NB4 (cell line): ENCODE measurements around the gene CAMK4.
"Not testable (repeated sequence)": the region's sequence is repeated elsewhere in the genome, so short reads cannot be mapped to it uniquely, and the experiment has no call there.

Experiments
- DNase-seq: peaks from one replicate; pipeline ENCODE4 v3.0.0; 2010; ENCODE audit warnings: low read depth
- H3K4me3 ChIP-seq: one replicate; pipeline ENCODE4 v1.5.1; 2011; ENCODE audit warnings: mild to moderate bottlenecking, low read depth, low read length, moderate library complexity
- MYC ChIP-seq: IDR thresholded peaks from 2 replicates; pipeline ENCODE4 v1.6.1; 2011; ENCODE audit warnings: low read depth, low read length
- POLR2A ChIP-seq: IDR thresholded peaks from 2 replicates; pipeline ENCODE4 v1.6.1; 2011; ENCODE audit warnings: mild to moderate bottlenecking; ENCODE audit not compliant: insufficient read length; ENCODE audit errors: extremely low read depth
- TF ChIP-seq, protein P1 (sequence below): IDR thresholded peaks from one replicate; pipeline ENCODE4 v1.5.1; 2012; ENCODE audit warnings: low read depth, low read length
- TF ChIP-seq, protein P2 (sequence below): IDR thresholded peaks from 2 replicates; pipeline ENCODE4 v1.6.1; 2011; ENCODE audit warnings: low read depth, low read length

The CAMK4 gene

DNA sequence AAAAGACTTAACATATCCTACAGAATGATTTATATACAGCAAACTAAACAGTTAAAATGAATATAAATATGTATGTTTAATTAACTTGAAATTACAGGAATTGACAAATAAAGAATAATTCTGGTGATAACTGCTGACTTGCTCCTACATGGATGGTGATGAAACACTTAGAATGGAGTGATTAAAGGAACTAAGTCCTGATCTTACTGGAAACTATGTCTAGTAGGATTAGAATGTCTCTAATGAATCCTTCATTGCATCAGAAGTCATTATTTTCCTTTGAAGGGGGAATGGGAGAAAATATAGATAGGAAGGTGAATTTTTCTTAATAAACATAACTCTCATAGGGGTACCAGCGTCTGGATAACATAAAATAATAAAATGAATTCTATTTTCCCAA, 77.1 kb downstream of the CAMK4 start:
- no peak for TF ChIP-seq POLR2A
- TF ChIP-seq, protein P1, sequence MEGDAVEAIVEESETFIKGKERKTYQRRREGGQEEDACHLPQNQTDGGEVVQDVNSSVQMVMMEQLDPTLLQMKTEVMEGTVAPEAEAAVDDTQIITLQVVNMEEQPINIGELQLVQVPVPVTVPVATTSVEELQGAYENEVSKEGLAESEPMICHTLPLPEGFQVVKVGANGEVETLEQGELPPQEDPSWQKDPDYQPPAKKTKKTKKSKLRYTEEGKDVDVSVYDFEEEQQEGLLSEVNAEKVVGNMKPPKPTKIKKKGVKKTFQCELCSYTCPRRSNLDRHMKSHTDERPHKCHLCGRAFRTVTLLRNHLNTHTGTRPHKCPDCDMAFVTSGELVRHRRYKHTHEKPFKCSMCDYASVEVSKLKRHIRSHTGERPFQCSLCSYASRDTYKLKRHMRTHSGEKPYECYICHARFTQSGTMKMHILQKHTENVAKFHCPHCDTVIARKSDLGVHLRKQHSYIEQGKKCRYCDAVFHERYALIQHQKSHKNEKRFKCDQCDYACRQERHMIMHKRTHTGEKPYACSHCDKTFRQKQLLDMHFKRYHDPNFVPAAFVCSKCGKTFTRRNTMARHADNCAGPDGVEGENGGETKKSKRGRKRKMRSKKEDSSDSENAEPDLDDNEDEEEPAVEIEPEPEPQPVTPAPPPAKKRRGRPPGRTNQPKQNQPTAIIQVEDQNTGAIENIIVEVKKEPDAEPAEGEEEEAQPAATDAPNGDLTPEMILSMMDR = no peak
- TF ChIP-seq, protein P2, sequence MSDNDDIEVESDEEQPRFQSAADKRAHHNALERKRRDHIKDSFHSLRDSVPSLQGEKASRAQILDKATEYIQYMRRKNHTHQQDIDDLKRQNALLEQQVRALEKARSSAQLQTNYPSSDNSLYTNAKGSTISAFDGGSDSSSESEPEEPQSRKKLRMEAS = no peak
- no peak for TF ChIP-seq MYC
- DNase-seq = no peak
- no peak overlapping the region for H3K4me3 ChIP-seq

GRCh38 chr5:111302043-111302442, 77.9 kb downstream of the CAMK4 start:
- H3K4me3 ChIP-seq, DNase-seq: not testable (repeated sequence)

DNA sequence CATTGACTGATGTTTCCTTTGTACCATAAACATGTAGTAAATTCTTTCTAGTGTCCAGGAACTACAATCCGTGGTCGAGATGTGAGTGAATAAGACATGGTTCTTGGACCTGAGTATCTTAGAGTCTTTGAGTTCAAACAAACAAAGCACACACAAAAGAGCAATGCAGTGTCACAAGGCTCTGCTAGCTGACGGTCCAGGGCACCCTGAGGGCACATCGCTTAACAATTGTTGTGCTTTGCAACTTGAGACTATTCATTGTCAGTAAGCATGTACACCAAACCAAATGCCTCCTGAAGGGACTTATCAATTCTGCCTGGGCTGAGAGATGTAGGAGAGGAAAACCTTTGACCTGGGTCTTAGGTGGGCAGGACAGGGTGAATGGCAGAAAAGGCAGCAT, 84.8 kb downstream of the CAMK4 start:
- no peak for DNase-seq
- TF ChIP-seq, protein P2 = no peak
- no peak overlapping the region for H3K4me3 ChIP-seq

DNA sequence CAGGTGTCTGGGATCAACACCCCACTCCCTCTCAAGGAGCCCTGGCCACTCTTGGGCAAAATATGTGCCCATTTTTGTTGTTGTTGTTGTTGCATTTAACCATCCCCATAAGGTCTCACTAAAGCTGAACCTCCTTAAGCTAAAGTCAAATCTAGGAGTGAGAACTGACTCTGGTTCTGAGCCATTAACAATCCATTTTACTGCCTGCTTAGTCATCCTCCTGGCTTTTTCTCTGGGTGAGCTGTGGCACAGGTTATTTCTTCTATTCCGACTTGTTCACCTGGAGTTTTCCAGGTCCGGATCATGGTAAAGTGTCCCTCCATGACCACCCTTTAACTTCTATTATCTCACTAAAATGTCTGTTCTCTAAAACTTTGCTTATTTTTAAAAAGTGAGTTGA, 85.2 kb downstream of the CAMK4 start:
- H3K4me3 ChIP-seq = no peak overlapping the region
- DNase-seq = no peak
- no peak for TF ChIP-seq MYC
- TF ChIP-seq, protein P1 = no peak
- no peak for TF ChIP-seq POLR2A
- TF ChIP-seq, protein P2 = no peak

DNA sequence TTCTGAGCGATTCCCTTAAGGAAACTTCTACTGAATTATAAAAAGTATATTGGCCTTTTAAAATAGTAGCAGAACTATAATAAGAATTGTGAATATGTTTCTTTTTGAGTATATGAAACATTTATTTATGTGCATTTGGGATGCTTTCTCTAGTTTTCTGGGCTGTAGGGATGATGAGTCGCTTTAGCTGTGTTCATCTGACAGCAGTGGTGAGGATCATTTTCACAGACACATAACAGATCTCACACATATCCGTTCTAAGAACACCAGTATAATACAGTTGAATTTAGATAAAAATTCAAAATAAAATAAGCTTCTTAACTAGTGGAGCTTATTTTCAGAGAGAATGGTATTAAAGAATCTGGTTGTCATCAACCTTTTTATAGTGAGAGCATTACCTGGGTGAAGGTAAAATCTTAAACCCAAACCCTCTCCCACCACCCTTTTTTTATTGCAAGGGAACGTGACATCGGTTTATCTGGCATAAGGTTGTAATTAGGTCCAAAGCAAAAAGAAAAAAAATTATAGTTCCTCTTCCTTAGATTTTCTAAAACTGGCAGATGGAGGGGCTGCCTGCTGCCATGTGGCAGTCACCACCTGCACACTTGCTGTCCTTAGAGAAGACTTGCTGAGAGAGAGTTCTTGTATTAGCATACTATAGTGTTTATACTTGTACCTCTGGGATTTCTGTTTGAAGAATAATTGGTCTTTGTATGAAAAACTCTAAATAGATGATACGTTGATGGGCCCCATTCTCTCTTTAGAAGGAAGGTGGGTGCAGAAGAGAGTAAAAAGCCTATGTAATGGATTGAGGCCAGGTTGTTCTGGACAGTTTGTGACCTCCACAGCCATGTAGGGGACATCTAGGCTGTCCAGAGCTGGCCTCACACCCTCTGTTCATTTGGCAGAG, 86.8 kb downstream of the CAMK4 start:
- no peak for DNase-seq
- H3K4me3 ChIP-seq = no peak overlapping the region
- TF ChIP-seq, protein P2 = no peak
- no peak for TF ChIP-seq MYC

GRCh38 chr5:111311666-111312065, 87.5 kb downstream of the CAMK4 start:
- DNase-seq = no peak
- no peak overlapping the region for H3K4me3 ChIP-seq
- TF ChIP-seq, protein P2 = no peak
- no peak for TF ChIP-seq POLR2A
- TF ChIP-seq MYC = no peak
- TF ChIP-seq, protein P1 = no peak

DNA sequence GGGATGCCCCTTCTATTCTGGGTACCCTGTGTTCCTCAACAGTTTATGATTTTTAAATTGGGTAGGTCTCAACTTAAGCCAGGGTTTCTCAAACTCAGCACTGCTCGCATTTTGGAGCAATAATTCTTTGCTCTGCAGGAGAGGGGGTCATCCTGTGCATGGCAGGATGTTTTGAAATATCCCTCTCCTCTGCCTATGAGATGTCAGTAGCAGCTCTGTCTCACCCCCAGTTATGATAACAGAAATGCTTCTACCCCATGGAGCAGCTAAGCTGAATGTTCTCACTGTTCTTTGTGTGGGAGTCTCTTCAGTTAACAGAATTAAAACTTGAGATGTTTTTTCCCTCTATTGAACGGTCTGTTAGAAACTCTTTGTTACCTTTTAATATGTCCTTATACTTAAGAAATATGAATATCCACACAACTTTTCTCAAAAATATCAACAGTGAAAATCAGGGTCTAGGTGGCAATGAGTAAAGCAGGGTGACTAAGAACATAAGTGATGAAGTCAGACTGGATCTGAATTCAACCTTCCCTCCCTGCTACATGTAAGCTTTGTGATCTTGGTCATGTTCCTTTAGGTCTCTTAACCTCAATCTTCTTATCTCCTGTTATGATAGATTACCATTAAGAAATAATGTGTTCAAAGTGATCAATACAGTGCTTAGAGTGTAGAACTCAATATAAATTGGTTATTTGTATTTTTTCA, 89.0 kb downstream of the CAMK4 start:
- no peak for DNase-seq
- TF ChIP-seq, protein P2 = no peak
- no peak for TF ChIP-seq MYC
- TF ChIP-seq POLR2A = no peak
- TF ChIP-seq, protein P1 = no peak
- H3K4me3 ChIP-seq = no peak overlapping the region
